Activated CD8-positive, alpha-beta memory T cell treated with anti-CD3 and anti-CD28 coated beads, Interleukin-2, amount 10 ng/mL, durations not matched to agents 7 days and 5 days (primary cell): ENCODE data around the gene TLCD3B. TPM values are rescaled to one million over a fixed set of nuclear protein-coding genes. Genes with fewer than 3 reads are reported as not detected.
"Not testable (repeated sequence)": the region's sequence is repeated elsewhere in the genome, so short reads cannot be mapped to it uniquely, and the experiment has no call there.

Source experiments
- ATAC-seq: fragments of 150-1000 bp; cut with Tn5 transposase; one replicate; pipeline ENCODE4 v1.10.0; 2021; ENCODE audit warnings: moderate library complexity
- CTCF ChIA-PET: fragments of 350-600 bp; sonication (Branson Sonifier 250); formaldehyde crosslinking; loops from one replicate; lab custom pipeline; 2021; ENCODE audit warnings: antibody characterized with exemption; lab: Charles Lee
- DNase-seq: peaks from one replicate; pipeline ENCODE4 v3.0.0-alpha.2; 2020
- H3K27ac Mint-ChIP-seq: one replicate; pipeline ENCODE4 v1.8.0; 2021; ENCODE audit warnings: mild to moderate bottlenecking, mixed read lengths
- H3K27me3 Mint-ChIP-seq: one replicate; pipeline ENCODE4 v1.8.0; 2021; ENCODE audit warnings: mixed read lengths
- H3K36me3 Mint-ChIP-seq: one replicate; pipeline ENCODE4 v1.8.0; 2021; ENCODE audit warnings: mild to moderate bottlenecking, mixed read lengths
- H3K4me1 Mint-ChIP-seq: one replicate; pipeline ENCODE4 v1.8.0; 2021; ENCODE audit warnings: mixed read lengths
- H3K4me3 Mint-ChIP-seq: one replicate; pipeline ENCODE4 v1.8.0; 2021; ENCODE audit warnings: mild to moderate bottlenecking, moderate library complexity, mixed read lengths
- H3K9me3 Mint-ChIP-seq: one replicate; pipeline ENCODE4 v1.8.0; 2022; ENCODE audit warnings: low read depth, mixed read lengths
- total RNA-seq, 2 experiments: library from RNA; stranded (reverse); gene quantifications; one replicate each; pipeline ENCODE4 v1.2.3, GENCODE V29; 2021

The TLCD3B gene
- total RNA-seq, 2 experiments from 2014 or later = 1.6 to 6.5 TPM

- DNase-seq (no peak), ATAC-seq (no peak)
- no peak overlapping the region for H3K27ac Mint-ChIP-seq
- no peaks in the 10 kb centered on the region for H3K9me3 Mint-ChIP-seq
- peaks cover 17% of the 10 kb centered on the region for H3K4me1 Mint-ChIP-seq
- no peaks in the 10 kb centered on the region for H3K36me3 Mint-ChIP-seq
- H3K27me3 Mint-ChIP-seq = peaks cover 65% of the 10 kb centered on the region
- CTCF ChIA-PET = interaction anchor here (0.6 to 4.1 kb wide), 4 partner anchors 9 to 181 kb away, joined by 3 to 39 read pairs (median 28); no protein-coding TSS in a partner anchor
- no peak overlapping the region for H3K4me3 Mint-ChIP-seq
Observed at GRCh38 chr16:30030011-30030685, 923 bp downstream of the TLCD3B start.

- H3K36me3 Mint-ChIP-seq = no peaks in the 10 kb centered on the region
- CTCF ChIA-PET = no interaction called here
- peaks cover 10% of the 10 kb centered on the region for H3K4me1 Mint-ChIP-seq
- H3K4me3 Mint-ChIP-seq = no peak overlapping the region
- no peaks in the 10 kb centered on the region for H3K9me3 Mint-ChIP-seq
- peak; percentile 62 for DNase-seq
- H3K27me3 Mint-ChIP-seq = peaks cover 61% of the 10 kb centered on the region
- H3K27ac Mint-ChIP-seq = no peak overlapping the region
- ATAC-seq = no peak
Observed at GRCh38 chr16:30028438-30029076, 2.5 kb downstream of the TLCD3B start.

- H3K4me3 Mint-ChIP-seq = no peak overlapping the region
- H3K36me3 Mint-ChIP-seq = no peaks in the 10 kb centered on the region
- DNase-seq (no peak), ATAC-seq (no peak)
- peaks cover 4% of the 10 kb centered on the region for H3K4me1 Mint-ChIP-seq
- H3K27ac Mint-ChIP-seq = no peak overlapping the region
- no peaks in the 10 kb centered on the region for H3K9me3 Mint-ChIP-seq
- CTCF ChIA-PET = no interaction called here
- peaks cover 58% of the 10 kb centered on the region for H3K27me3 Mint-ChIP-seq
Observed at GRCh38 chr16:30027588-30028437, 3.3 kb downstream of the TLCD3B start.

- ATAC-seq (no peak), DNase-seq (no peak)
- no peaks in the 10 kb centered on the region for H3K4me1 Mint-ChIP-seq
- no peaks in the 10 kb centered on the region for H3K36me3 Mint-ChIP-seq
- CTCF ChIA-PET = no interaction called here
- no peak overlapping the region for H3K4me3 Mint-ChIP-seq
- no peaks in the 10 kb centered on the region for H3K9me3 Mint-ChIP-seq
- no peak overlapping the region for H3K27ac Mint-ChIP-seq
- peaks cover 50% of the 10 kb centered on the region for H3K27me3 Mint-ChIP-seq
Observed at GRCh38 chr16:30026449-30026848, 4.6 kb downstream of the TLCD3B start.

GRCh38 chr16:30025574-30025973 is 5.5 kb downstream of the TLCD3B start:
- Mint-ChIP-seq H3K4me1 (peaks cover 7% of the 10 kb centered on the region), H3K36me3 (no peaks in the 10 kb centered on the region), H3K4me3 (no peak overlapping the region), H3K27ac (no peak overlapping the region), H3K27me3 (peaks cover 45% of the 10 kb centered on the region), H3K9me3 (no peaks in the 10 kb centered on the region)
- DNase-seq (no peak), ATAC-seq (no peak)
- CTCF ChIA-PET = no interaction called here

GRCh38 chr16:30025156-30025555 is 5.9 kb downstream of the TLCD3B start:
- Mint-ChIP-seq H3K9me3 (no peaks in the 10 kb centered on the region), H3K27ac (no peak overlapping the region), H3K36me3 (no peaks in the 10 kb centered on the region), H3K27me3 (peaks cover 46% of the 10 kb centered on the region), H3K4me3 (no peak overlapping the region), H3K4me1 (peaks cover 7% of the 10 kb centered on the region)
- DNase-seq = no peak
- CTCF ChIA-PET = no interaction called here
- no peak for ATAC-seq

- no peaks in the 10 kb centered on the region for H3K36me3 Mint-ChIP-seq
- peaks cover 39% of the 10 kb centered on the region for H3K27me3 Mint-ChIP-seq
- no peak overlapping the region for H3K4me3 Mint-ChIP-seq
- H3K27ac Mint-ChIP-seq = no peak overlapping the region
- CTCF ChIA-PET = no interaction called here
- H3K9me3 Mint-ChIP-seq = no peaks in the 10 kb centered on the region
- DNase-seq (no peak), ATAC-seq (no peak)
- peaks cover 7% of the 10 kb centered on the region for H3K4me1 Mint-ChIP-seq
Observed at GRCh38 chr16:30024451-30024850, 6.6 kb downstream of the TLCD3B start.

- DNase-seq (no peak), ATAC-seq (no peak)
- Mint-ChIP-seq H3K4me3 (no peak overlapping the region), H3K9me3 (no peaks in the 10 kb centered on the region), H3K27ac (no peak overlapping the region), H3K36me3 (no peaks in the 10 kb centered on the region), H3K27me3 (peaks cover 38% of the 10 kb centered on the region), H3K4me1 (peaks cover 7% of the 10 kb centered on the region)
- CTCF ChIA-PET = interaction anchor here (0.5 to 1.4 kb wide), 3 partner anchors 8 to 202 kb away, joined by 3 to 7 read pairs (median 4); no protein-coding TSS in a partner anchor
Observed at GRCh38 chr16:30023586-30023985, 7.5 kb downstream of the TLCD3B start.

GRCh38 chr16:30022887-30023286 is 8.2 kb downstream of the TLCD3B start, which contains the start of gene C16orf92:
Gene C16orf92, plus strand, starts transcription at chr16:30023198. Its CDS starts 143 bp downstream, at chr16:30023341.
- peaks cover 7% of the 10 kb centered on the region for H3K4me1 Mint-ChIP-seq
- CTCF ChIA-PET = interaction anchor here (1.1 to 1.5 kb wide), 5 partner anchors 9 to 331 kb away, joined by 3 to 7 read pairs (median 4); no protein-coding TSS in a partner anchor
- H3K27me3 Mint-ChIP-seq = peaks cover 32% of the 10 kb centered on the region
- ATAC-seq = no peak
- no peak within 1 kb of the TSS for H3K4me3 Mint-ChIP-seq
- H3K9me3 Mint-ChIP-seq = no peaks in the 10 kb centered on the region
- no peak for DNase-seq
- H3K27ac Mint-ChIP-seq = no peak within 1 kb of the TSS
- H3K36me3 Mint-ChIP-seq = no peaks in the 10 kb centered on the region

- H3K4me3 Mint-ChIP-seq = no peak overlapping the region
- CTCF ChIA-PET = interaction anchor here (1.1 to 4.8 kb wide), 6 partner anchors 13 to 327 kb away, joined by 3 to 21 read pairs (median 5); partner anchors contain the start of gene TLCD3B
- no peaks in the 10 kb centered on the region for H3K9me3 Mint-ChIP-seq
- DNase-seq = no peak
- no peak overlapping the region for H3K27ac Mint-ChIP-seq
- peaks cover 7% of the 10 kb centered on the region for H3K4me1 Mint-ChIP-seq
- H3K36me3 Mint-ChIP-seq = no peaks in the 10 kb centered on the region
- ATAC-seq = no peak
- peaks cover 24% of the 10 kb centered on the region for H3K27me3 Mint-ChIP-seq
Observed at GRCh38 chr16:30018731-30019158, 12.3 kb downstream of the TLCD3B start.

- not testable (repeated sequence) for H3K36me3 Mint-ChIP-seq, H3K4me1 Mint-ChIP-seq, H3K9me3 Mint-ChIP-seq, H3K4me3 Mint-ChIP-seq, ATAC-seq, DNase-seq, H3K27ac Mint-ChIP-seq
- H3K27me3 Mint-ChIP-seq = peaks cover 24% of the 10 kb centered on the region
- CTCF ChIA-PET = interaction anchor here (1.1 to 4.8 kb wide), 6 partner anchors 14 to 326 kb away, joined by 3 to 21 read pairs (median 5); partner anchors contain the start of gene TLCD3B
Observed at GRCh38 chr16:30017937-30018336, 13.1 kb downstream of the TLCD3B start.

GRCh38 chr16:30017277-30017656 is 13.8 kb downstream of the TLCD3B start:
- peaks cover 7% of the 10 kb centered on the region for H3K4me1 Mint-ChIP-seq
- CTCF ChIA-PET = interaction anchor here (1.1 to 4.8 kb wide), 4 partner anchors 14 to 326 kb away, joined by 3 to 21 read pairs (median 5); partner anchors contain the start of gene TLCD3B
- no peaks in the 10 kb centered on the region for H3K9me3 Mint-ChIP-seq
- no peak overlapping the region for H3K27ac Mint-ChIP-seq
- no peak for ATAC-seq
- H3K4me3 Mint-ChIP-seq = no peak overlapping the region
- H3K27me3 Mint-ChIP-seq = peaks cover 29% of the 10 kb centered on the region
- DNase-seq = no peak
- H3K36me3 Mint-ChIP-seq = no peaks in the 10 kb centered on the region
